ENCODE results near the gene CHST13.

CHST13 gene

DNA sequence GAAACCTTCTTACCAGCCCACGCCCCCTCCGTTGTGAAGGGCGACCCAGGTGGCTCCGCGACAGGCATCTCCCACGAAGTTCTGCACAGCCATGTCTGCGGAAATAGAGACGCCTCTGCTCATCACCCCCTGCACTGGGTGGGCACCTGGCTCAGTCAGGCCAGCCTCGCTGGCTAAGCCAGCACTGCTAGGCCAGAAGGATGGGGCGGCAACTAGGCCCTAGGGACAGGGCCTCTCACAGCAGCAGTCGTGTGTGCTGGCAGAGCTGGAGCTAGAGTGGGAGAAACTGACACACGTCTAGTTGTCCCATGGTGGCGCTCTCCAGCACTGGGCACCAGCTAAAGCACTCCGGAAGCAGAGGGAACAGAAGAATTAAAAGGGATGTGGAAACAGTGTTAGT is 35.8 kb upstream of the CHST13 start:
- DNase-seq = no peak

- DNase-seq = no peak
These were observed 34.9 kb upstream of the CHST13 start for GRCh38 chr3:126488886-126489569.

- no peak for DNase-seq
These were observed 33.3 kb upstream of the CHST13 start for GRCh38 chr3:126490619-126491018.

- DNase-seq = no peak
These were observed 32.5 kb upstream of the CHST13 start for GRCh38 chr3:126491221-126492013.

DNA sequence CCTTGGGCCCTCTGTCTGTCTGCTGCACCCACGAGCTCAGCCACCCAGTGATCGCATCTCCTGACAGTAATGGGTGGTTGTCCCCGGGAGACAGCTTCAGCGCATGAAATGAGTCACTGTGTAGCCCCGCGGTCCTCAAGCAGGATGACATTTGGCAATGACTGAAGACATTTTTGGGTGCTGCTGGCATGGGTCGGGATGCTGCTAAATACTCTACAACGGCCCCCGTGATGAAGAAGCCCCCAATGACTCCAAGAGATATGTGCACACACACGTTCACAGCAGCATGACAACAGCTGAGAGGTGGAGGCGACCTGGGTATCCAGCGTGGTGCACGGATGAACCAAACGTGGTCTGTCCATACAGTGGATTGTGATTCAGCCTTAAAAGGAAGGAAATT is 30.9 kb upstream of the CHST13 start:
- no peak for DNase-seq

DNA sequence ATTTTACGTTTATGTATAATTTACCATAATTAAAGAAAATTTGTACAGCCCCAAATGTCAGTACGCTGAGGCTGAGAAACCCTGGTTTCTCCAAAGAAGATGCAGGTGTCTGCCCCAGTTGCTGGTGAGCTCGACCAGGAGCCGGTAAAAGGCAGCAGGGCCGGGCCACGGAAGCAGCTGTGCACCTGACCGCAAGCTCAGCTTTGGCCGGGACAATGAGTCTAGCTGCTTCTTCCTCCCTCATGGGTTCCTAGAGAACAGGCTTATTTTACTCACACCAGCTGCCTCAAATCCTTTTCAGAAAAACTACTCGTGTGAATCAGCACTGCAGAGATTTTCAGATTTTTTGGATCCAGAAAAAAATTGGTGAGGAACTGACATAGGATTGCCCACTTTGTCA is 30.2 kb upstream of the CHST13 start:
- DNase-seq = no peak

- no peak for DNase-seq
These were observed 29.6 kb upstream of the CHST13 start for GRCh38 chr3:126494204-126494969.

DNA sequence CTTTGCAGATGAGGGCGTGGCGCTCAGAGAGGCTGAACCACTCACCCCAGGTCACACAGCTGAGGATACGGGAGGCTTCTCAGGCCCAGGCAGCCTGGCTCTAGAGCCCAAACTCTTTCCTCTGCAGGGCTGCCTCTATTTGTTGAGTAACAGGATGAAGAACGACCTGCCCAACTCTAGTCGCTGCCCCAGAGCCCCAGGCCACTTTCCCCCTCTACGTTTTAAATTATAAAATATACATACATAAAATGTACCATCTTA is 29.1 kb upstream of the CHST13 start:
- DNase-seq = no peak

DNA sequence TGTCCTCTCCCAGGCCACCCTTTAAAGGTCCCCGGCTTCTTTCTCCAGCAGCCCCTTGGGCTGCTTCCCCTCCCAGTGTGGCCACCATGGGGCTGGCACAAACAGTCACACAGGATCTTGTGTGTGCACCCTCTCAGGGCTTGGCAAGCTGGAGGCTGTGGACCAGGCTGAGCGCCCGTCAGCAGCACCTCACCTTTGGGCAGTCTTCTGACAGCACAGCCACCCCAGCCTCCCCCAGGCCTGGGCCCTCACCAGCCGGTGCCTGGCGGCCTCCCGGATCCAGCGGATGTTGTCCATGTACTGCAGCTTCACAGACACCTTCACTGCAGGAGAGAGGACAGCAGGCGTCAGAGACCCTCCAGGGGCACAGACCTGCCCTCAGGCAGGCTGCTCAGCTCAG is 28.2 kb upstream of the CHST13 start:
- no peak for DNase-seq

DNA sequence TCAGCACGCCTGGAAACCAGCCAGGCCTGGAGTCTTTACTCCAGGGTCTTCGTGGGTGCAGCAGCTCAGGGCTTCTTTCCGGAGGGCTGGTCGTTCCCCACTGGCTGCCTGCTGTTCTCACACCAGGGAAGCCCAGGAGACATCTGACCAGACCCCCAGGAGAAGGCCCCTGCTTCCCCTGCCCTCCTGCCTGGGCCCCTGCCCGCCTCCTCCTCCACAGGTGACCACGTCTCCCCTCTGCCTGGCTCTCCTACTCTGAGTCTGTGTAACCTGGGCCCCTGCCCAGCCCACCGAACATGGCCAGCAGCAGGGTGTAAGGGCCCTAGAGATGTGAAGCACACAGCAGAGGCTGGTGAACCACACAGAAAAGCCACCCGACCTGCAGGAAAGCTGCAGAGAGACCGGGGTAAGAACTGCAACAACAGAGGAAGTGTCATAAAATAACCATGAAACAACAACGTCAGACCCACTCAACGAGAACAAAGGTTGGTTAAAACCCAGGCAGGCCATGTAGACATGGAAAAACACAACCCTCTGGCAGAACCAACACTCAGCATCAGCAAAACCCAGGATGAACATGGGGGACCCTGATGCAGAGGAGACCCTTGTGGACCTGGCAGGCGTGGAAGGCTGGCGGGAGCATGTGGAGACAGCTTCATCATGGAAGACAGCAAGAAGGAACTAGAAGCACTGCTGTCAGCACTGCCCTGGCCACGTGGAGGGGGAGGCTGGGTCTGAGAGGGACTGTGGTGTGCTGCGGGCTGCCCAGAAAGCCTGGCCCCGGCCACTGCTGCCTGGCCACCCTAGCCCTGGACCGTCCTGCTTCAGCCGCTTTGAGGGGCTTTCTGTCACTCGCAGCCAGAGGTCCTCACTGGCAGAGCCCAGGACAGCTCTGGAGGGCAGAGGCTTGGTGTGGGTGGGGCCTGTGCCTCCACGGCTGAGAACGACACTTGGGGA is 26.8 kb upstream of the CHST13 start:
- DNase-seq = no peak

DNA sequence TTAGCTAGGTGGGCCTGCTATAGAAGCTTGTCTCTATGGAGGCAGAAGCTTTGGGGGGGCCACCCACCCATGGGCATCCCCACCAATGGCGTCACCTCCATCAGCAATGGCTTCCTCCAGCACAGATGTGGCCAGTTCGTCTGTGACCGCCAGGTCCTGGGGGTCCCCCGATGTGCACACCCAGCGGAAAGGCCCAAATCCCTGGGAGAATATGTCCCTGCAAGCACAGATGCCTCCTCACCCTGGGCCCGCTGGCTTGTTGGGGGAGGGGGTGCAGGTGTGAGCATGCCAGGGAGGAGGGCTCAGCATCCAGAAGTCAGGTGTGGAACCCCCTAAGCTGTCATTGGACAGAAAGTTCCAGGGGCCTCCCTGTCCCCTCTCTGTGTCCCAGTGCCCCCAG is 26.0 kb upstream of the CHST13 start:
- DNase-seq = no peak

DNA sequence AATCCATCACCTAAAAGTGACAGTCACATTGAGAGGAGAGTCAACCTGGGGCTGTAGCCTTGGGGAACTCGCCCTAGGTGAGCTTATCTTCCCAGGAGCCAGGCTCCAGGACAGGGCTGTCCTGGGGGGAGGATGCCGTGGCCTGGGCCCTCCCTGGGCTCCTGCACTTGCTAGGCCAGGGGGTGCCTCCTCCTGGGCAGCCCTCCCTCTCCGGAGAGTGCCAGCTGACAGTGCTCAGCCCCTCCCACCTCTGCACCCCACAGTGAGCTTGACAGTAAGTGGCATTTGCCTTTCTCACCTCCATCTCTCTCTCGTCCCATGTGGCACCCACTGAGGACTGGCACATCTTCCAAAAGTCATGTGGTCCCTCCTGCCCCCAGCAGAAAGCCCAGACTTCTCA is 25.5 kb upstream of the CHST13 start:
- no peak for DNase-seq

DNA sequence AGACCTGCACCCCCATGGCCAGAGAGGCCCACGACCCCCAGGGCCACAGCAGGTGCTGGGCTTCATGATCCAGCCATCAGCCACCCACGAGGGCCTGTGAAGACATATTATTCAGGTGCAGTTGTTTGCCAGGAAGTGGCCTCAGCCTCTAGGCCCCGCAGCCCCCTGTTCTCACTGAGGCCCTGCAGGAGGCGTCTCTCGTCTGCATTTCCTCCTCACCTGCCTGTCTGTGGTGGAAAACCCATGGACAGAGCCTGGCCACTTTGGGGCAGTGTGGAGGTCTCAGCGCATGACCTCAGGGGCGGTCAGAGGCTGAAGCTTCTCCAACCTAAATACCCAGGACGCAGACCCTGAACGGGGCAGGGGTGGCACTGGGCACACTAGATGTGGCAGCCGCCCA is 25.0 kb upstream of the CHST13 start:
- no peak for DNase-seq

DNA sequence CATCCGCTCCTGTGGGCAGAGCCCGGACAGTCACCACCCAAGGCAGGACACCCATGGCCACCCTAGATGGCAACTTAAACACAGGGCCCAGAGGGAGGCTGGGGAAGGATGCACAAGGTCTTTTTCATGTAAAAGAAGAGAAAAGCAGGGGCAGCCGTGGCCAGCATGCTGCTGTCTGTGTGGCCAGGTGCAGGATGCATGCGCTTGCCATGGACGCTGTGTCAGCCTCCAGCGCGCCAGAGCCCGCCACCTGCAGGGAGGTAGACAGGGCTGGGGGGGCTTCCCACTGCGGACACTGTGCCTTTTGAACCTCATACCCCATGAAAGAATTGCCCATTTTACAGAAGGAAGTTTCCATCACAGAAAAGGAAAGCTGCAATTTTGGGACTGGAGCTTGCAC is 24.6 kb upstream of the CHST13 start:
- no peak for DNase-seq

DNA sequence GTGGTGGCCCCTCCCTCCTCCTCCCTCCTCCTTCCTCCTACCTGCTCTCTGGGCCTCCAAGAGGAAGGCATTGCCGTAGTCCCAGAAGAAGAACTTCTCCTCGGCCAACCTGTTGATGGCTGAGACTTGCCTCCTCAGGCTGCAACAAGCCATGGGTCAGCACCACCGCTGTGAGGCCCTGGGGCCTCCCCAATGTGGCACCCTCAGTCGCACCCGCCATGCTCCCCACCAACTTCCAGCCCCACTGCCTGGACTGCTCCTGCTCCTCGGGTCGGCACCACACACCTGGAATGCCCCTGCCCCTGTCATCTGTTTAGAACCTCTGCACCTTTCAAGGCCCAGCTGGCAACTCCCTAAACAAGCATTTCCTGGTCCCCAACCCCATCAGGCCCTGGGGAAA is 23.9 kb upstream of the CHST13 start:
- DNase-seq = no peak

- DNase-seq = no peak
These were observed 22.9 kb upstream of the CHST13 start for GRCh38 chr3:126501054-126501453.

GRCh38 chr3:126501736-126502135 is 22.2 kb upstream of the CHST13 start:
- DNase-seq = no peak

GRCh38 chr3:126502656-126503055 is 21.3 kb upstream of the CHST13 start:
- no peak for DNase-seq

DNA sequence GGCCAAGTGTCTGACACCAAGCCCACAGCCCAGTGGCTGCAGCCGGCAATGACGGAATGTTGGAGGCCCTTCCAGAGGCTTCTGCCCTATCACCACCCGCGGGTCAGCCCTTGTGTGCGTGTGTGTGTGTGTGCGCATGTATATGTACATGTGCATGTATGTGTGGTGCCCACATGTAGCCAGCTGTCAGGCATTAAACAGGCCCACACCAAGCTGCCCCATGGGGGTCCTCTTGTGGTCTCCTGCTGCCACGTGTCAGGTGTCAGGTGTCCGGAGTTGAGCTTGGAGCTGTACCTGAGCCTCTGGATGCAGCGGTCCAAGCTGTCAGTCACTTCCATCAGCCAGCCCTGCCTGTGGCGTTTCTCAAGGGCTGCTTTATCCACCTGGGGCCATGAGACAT is 20.3 kb upstream of the CHST13 start:
- no peak for DNase-seq

DNA sequence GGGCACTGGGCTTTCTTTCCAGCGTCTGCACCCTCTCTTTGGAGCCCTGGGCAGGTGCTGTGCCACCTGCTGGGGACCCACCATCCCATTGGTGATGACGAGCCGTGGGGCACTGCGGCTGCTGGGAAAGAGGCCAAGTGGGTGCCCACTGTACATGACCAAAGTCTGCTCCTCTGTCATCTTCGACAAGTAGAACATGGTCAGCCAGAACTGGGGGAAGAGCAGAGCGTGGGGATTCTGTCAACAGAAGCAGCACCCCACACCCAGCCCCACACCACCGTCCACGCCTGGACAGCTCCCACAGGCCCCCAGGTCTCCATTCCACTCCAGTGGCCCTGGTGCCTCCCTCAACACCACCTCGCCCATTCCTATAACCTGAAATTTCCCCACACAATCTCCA is 16.1 kb upstream of the CHST13 start:
- no peak for DNase-seq

GRCh38 chr3:126508564-126508964 is 15.4 kb upstream of the CHST13 start:
- no peak for DNase-seq

- no peak for DNase-seq
These were observed 14.2 kb upstream of the CHST13 start for GRCh38 chr3:126509597-126510307.
